Activated CD8-positive, alpha-beta memory T cell treated with anti-CD3 and anti-CD28 coated beads, Interleukin-2, amount 50 U/mL, for 4 hours (primary cell): Measurements from ENCODE around the gene NOTCH1.

Source experiments
- DNase-seq: peaks from one replicate; pipeline ENCODE4 v3.0.0-alpha.2; 2020

The NOTCH1 gene

DNA sequence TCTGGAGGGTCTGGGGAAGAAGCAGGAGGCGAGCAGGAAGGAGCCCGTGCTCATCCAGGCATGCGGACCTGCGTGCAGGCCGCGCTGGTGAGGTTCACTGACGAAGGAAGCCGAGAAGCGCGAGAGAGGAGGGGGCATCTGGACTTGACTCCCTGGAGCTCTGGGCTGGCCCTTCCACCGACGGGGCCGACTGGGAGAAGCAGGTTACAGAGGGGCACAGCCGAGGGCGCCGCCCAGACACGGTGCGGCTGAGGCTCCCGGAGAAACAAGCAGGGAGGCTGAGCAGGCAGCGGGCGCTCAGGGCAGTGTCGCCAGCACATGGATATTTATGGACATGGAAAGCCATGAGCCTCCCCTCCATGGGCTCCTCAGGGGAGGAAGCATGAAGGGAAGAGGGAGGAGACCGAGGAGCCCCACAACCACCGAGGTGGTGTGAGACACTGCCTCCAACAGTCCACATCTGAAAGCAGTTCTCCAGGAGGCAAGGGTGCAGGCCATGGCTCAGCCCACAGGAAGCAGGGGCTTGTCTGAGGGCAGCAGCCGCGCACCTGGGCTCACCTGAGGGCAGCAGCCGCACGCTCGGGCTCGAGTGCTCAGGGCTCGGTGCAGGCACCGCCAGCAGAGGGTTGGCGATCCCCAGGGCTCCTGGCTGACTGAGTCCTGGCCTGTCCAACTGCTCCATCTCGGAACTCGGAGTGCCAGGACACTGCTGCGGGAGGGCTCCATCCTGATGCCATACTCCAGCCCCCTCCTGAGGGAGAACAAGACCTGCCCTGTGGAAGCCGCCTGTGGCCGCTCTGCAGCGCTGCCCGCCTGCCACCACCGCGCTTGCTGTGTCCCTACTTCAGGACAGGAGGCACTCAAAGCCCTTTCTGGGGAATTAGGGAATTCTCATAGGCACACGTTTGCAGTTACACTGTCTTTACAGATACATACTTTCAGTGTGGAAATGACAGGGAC is 90.5 kb downstream of the NOTCH1 start:
- no peak for DNase-seq

DNA sequence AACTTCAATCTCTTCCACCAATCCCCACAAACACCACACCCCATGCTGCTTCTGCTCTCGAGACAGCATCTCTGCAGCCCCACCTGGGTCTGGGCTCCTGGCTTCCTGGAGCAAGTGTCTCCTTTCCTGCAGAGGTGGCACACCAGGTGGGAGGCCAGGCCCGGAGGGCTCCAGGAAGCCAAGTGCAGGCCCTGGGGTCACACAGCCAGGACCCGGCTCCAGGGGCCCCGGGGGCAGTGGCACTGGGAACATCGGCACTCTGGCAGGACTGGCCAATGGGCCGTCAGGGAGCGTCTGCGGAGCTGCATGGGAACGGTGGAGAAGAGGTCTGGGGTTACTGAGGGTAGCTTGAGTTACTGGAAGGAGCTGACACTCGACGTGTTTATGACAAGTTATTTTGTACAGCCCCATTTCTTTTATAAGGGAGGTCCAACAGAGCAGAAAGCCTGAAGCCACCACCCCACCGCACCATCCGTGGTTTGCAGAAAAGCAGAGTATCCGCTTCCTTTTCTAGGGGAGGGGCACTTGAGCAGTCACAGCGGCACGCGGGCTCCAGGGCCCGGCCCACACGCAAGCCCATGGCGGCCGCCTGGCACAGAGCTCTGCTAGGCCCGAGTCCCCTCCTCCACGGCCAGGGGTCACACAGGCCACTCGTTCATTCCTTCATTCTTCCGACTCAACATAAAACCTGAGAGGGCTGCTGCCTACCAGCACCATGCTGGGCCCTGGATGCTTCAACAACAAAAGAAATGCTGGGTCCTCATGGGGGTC is 91.6 kb downstream of the NOTCH1 start:
- DNase-seq: no peak

DNA sequence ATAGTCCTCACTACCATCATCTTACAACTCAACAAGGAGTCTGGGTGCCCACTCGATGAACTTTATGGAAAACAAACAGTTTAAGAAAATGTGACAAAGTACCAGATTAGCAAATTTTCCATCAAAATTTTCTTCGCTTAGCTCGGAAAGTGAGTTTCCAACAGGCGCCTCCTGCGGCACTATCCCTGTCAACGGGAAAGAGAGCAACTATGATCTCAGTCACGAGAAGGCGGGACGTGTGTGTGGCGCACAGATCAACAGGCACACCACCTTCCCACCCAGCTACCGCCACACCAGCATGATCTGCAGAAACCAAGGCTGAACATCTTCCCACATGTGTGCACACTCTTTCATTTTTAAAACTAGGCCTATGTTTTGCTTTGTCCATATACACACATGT is 92.5 kb downstream of the NOTCH1 start:
- no peak for DNase-seq

GRCh38 chr9:136451221-136451877 is 94.5 kb downstream of the NOTCH1 start:
- DNase-seq: no peak

- no peak for DNase-seq
Observed at GRCh38 chr9:136448655-136449054, 97.2 kb downstream of the NOTCH1 start.

DNA sequence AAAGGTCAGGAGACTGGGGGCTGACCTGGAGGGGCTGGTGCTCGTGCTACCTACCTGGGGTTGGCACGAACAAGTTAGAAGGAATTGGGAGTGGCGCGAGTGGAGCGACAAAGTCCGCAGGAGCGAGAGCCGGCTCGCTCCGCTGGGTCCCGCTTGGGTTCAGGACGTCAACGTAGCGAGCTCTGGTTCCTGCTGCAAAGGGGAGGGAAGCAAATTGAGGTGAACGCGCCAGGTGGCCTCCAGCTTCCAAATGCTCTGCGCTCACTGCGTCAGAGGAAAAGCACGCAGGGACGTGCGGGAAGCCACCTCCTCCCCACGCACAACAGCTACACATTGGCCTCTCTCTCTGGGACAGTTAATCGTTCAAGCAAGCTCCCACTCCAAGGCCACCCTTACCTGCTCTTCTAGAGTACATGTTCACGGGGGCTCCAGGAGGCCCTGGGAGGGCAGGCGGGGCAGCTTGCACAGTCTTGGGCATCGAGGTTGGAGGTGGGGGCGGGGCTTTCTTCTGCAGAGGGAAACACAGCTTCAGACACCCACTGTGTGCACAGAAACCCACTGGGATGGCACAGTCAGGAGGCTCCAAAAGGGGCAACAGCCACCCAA is 98.6 kb downstream of the NOTCH1 start:
- no peak for DNase-seq

DNA sequence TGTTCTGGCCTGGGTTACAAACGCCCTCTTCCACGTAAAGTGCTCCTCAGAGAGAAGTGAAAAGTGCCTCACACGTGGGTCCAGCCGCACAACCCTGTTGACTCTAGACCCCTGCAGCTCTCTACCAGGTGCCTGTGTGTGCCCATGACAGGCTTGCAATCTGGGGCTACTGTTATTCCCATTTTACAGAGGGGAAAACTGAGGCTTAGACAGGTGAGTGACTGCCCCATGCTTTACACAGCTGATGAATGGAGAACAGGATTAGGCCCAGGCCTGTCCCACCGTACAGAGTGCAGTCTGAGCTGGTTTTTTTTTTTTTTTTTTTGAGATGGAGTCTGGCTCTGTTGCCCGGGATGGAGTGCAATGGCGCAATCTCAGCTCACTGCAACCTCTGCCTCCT is 100.0 kb downstream of the NOTCH1 start:
- DNase-seq: no peak
